NCI-H128 (cell line): ENCODE results near the gene ENG.
"Not testable (repeated sequence)": the region's sequence is repeated elsewhere in the genome, so short reads cannot be mapped to it uniquely, and the experiment has no call there.

Source experiments
- DNase-seq: peaks from one replicate; lab custom pipeline; 2025; ENCODE audit not compliant: unreplicated experiment; lab: John Stamatoyannopoulos, UW

ENG gene

DNA sequence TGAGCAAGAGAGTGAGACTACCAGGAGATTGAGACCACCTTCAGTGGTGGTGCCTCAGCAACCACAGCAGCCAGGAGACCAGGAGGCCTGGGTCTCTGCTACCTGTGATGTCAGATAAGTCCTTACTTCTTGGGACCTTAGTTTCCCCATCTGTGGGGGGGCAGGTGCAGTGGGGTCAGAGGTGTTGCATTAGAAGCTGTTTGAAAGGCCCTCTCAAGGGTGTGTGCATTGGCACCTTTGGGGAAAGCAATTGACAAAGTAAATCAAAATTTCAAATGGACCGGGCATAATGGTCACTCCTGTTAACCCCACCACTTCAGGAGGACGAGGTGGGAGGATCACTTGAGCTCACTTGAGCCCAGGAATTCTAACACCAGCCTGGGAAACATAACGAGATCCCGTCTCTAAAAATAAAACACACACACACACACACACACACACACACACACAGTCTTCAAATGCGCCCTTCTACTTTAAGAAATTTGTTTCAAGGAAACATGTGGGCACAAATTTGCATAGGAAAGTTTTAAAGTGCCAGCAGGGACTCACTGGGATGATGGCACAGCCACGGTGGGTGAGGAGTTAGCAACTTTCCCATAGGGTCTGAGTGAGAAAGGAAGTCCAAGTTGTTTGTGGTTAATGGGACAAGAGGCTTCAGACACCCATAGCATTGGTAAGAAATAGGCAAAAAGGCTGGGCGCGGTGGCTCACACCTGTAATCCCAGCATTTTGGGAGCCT lies 24.4 kb upstream of the ENG start:
- DNase-seq: no peak

DNA sequence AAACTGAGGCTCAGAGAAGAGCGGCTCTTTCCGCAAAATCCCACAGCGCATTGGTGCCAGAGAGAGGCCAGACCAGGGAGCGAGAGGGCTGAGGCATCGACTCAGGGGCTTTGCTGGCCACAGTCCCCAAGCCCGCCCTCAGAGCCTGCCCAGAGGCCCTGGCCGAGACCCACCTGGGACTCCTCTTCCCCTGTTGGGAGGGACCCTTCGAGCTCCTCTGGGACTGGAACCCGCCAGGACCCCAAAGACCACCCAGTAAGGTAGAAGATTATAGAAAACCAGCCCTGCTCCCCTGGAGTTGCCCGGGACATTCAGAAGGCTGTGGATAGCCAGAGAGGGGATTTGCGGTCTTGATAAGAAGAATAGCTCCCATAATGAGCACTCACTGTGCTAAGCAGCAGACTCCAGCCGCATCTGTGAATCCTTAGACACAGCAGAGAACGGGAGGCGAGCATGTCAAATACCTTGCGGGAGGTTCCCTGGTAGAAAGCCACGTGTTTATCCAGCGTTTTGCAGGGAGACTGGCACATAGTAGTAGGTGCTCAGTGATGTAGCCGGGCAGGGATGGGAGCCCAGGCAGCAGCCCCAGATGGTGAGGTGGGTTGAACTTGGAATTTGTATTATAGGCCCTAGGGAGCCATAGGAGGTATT lies 23.7 kb upstream of the ENG start:
- DNase-seq: no peak

DNA sequence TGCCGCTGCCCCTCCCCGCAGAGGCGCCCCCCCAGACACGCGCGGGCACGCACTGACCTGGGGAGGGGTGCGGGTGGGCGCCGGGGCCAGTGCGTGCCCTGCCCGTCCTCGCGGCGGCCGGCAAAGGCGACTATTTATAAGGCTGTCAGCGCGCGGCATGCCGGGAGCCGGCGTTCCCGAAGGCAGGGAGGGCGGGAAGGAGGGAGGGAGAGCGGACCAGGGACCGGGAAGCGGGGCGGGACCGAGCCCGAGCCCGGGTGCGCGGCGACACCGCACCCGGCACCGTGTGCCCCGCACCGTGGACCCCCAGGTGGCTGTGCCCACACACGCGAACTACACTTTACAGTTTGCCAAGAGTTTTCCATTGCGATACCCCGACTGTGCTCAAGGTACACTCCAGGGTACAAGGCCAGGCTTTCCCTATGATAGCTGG lies 23.1 kb upstream of the ENG start, which contains the start of gene AK1:
Gene AK1 (minus strand): TSS at position 110 of the 433 bp plus-strand sequence. CDS start 3,058 bp downstream, outside the sequence.
- DNase-seq: peak; percentile 20

DNA sequence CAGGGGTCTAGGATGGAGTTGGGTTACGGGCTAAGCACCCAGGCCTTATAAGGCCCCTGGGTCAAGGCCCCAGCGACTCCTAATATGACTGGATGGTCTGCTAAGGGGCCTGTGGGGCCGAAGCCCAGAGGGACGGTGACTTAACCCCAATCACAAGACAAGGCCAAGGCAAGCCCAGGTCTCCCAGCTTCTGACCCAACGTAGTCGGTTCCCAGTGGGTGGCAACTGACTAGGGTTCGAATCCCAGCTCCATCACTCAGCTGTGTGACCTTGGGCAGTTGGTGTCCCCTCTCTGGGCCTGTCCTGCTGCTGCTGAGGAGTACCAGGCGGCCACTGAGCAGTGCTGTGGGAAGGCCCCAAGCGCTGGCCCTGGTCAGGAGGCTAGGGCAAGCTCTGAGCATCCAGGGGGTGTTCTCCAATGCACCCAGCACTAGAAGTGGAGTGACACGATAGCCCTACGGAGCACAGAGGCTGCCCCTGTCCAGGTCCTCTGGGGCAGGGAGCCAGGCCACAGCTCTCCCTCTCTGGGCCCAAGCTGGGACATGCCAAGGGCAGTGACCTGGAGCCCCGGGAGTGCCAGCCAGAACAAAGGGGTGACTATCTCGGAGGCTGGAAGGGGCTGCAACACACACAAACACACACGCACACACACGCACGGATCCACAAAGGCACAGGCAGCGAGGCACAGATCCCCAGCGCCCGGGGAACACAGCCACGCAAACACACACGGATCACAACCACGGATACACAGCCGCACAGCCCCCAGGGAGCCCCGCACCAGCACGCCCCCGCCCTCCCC lies 22.5 kb upstream of the ENG start:
- DNase-seq: no peak

DNA sequence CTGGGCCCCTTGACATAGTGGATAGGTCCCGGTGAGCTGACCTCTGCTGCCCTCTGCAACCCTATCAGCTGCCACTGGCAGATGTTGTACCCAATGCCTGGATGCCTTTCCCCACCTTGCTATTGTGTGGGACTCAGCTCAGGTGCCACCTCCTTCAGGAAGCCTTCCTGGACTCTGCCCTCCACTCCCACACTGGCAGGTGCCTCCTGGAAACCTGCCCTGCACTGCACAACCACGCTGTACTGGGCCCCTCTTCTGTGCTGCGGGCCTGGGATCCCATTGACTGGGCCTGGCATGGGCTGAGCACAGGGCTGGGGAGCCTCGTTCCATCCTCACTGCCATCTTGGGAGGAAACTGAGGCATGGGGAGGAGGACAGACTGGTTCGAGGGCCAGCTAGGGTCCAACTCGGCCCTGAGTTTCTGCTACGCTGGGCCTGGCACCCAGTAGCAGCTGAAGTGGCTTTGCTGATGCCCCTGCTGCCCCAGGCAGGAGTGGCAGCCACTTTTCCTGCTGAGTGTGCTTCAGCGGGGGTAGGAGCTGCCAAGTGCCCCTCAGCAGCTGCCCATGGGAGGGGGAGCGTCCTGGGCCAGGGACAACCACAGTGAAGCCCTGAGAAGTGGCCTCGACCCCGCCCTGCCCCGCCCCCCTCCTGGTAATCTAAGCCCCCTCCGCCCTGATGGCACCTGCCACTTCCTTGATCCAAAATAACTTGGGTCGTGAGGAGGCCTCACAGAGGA lies 21.7 kb upstream of the ENG start:
- DNase-seq: no peak

DNA sequence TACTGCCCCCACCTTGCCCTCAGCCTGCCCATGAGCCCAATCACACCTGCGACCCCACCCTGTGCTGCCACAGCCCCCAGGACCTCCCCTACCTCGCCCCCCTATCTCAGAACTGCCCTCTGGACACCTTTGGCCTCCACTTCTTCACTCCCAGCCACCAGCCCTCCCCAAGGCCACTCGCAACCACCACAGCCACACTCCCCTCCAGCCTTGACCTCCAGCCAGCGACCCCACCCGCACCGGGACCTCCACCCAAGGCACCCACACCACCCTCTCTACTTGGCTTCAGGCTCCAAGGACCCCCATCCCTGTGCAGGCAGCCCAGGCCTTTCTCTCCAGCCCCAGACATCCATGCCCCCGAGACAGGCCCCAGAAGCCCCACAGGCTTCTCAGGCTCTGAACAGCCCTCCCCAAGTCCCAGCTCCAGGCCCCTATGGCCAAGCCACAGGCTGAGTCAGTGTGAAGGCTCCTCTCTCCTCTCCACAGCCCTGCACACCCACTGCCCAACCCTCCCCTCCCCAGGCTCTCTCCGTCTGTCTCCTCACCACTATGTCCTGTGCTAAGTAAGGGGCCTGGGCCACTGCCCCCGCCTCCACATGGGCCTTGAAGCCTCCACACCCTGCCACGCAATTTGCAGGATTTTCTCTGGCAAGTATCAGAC lies 21.0 kb upstream of the ENG start:
- no peak for DNase-seq

DNA sequence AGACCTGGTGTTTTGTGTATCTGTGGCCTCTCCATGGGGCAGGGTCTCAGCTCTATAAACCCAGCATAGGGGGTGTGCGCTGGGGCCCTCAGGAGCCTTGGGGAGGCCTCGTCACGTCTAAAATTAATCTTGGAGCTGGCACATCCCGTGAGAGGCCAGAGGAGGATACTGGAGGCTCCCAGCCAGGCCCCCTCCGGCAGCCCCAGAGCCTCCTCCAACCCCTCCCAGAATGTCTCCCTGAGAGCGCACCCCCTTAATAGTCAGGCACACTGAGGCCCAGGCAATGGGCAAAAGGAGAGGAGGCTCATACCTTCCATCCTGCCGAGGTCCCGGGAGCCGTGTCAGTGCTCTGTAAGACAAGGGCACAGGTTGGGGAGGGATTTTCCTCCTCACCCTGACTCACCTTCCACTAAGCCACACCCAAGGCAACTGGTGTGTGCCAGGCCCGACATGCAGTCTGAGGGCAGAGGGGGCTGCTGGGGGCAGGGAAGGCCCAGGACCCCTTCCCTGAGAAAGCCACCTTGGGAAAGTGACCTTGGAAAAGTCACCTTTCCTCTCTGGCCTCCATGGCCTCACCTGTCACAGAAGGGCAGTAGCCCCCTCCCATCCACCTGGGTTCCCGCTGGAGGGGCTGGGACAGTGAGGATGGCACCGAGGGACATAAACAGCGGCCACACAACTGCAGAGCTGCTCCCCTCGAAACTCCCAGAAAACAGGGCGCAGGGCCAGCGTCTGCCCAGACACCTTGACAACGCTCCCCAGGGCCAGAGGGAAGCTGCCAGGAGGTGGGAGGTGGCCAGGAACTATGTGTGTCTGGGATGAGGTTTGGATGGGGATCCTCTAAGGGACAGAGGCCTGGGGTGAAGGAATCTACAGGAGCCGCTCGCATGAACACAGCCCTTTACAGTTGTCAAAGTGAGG lies 20.1 kb upstream of the ENG start:
- DNase-seq: no peak

DNA sequence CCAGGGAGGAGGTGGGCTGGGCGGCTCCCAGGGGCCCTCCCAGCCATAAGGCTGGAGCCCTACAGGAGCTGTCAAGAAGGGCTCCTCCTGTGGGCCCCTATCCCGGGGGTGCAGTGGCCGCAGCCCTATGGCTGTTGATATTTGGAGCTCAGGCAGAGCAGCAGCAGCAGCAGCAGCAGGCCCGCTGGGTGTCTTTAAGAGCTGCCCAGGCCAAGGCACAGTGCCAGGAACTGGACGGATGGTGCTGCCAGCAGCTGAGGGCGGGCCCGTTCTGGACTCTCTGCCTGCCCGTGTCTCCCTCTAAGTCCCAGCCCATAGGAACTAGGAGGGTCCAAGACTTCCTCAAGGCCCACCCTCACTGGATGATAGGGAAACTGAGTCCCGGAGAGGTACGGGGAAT lies 19.4 kb upstream of the ENG start:
- no peak for DNase-seq

DNA sequence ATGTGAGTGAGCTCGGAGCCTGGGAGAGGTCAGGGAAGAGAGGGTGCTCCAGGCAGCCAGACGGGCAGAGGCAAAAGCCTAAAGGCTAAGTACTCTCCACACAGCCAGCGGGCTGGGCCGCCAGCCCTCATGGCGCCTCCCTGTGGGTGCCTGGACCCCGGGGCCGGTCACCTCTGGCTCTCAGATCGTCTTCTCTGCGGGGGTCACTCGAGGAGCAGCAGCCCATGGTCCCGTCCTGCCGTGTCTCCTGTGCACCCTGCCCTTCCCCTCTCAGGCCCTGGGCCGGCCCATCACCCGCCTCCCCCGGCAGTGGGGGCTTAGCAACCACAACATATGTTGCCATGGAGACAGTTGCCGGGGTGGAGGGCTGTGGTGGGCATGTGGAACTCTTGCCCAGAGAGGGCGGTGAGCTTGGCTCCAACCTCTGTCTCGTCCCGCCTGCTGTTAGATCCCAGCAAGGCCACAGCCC lies 18.8 kb upstream of the ENG start:
- DNase-seq: no peak

DNA sequence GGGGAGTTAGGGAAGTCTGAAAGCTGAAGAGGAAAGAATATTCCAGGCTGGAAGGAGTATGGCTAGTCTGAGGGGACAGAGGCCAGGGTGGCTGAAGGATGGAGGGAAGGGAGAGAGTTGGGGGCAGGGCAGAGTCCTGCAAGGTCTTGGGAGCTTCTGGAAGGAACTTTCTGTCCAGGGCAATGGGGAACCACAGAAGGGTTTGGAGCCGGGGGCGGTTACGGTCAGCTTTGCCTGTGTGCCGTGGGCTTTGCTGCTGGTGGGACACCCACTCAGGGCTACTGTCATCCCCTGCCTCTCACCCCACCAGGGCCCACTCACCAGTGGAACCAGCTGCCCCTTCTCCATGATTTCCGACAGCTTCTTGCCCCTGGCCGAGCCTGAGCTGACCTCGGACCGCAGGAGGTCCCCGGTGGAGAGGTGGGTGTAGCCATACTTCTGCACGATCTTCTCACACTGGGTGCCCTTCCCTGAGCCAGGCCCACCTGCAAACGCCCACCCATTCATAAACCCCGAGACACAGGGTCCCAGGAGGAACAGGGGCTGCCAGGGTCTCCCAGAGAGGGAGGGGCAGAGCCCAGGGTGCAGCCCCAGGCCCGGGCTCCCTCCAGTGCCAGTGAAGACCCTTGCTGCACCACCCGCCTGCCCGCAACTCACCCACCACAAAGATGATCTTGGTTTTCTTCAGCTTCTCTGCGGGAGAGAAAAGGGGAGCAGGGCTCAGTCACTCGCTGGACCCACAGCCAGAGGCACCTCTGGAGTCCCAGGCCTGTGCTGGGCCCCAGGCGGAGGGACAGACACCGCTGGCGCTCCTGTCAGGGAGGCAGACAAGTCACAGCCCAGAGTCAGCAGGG lies 18.1 kb upstream of the ENG start:
- no peak for DNase-seq

DNA sequence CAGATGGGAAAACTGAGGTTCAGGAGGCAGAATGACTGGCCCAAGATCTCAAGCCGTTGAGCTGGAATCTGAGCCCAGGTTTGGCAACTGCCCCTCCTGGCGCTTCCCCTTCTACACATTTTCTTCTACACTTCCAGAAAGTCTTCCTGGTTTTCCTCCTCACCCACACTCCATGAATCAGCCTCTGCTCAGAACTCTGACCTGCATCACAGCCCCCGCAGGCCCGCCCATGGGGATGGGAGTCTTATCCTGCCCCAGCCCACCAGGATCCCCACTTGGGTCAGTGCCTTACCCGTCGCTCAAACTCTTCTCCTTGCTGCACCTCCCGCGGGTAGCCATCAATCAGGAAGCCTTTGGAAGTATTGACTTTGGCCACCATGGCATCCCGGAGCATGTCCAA lies 17.1 kb upstream of the ENG start:
- no peak for DNase-seq

DNA sequence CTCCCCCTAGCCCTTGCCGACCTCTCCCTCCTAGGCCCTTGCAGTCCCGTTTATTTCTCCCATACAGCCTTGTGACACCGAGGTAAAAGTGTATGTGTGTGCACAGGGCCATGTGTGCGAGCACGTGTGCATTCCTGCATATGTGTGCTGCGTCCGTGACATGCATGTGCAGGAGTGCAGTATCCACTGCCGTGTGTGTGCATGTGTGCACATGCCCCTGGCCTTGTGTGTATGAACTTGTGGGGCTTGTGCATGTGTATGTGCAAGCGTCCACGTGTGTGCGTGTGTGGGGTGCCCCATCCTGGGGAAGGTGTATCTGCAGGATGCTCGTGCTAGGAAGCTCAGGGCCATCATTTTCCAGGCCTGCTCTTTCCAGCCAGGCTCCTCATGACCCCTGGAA lies 16.4 kb upstream of the ENG start:
- DNase-seq: no peak

DNA sequence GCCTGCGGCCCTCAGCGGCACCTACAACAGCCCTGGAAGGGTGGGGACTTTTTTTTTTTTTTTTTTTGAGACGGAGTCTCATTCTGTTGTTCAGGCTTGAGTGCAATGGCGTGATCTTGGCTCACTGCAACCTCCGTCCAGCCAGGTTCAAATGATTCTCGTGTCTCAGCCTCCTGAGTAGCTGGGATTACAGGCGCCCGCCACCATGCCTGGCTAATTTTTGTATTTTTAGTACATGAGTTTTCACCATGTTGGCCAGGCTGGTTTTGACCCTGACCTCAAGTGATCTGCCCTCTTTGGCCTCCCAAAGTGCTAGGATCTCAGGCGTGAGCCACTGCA lies 15.7 kb upstream of the ENG start:
- DNase-seq: not testable (repeated sequence)

DNA sequence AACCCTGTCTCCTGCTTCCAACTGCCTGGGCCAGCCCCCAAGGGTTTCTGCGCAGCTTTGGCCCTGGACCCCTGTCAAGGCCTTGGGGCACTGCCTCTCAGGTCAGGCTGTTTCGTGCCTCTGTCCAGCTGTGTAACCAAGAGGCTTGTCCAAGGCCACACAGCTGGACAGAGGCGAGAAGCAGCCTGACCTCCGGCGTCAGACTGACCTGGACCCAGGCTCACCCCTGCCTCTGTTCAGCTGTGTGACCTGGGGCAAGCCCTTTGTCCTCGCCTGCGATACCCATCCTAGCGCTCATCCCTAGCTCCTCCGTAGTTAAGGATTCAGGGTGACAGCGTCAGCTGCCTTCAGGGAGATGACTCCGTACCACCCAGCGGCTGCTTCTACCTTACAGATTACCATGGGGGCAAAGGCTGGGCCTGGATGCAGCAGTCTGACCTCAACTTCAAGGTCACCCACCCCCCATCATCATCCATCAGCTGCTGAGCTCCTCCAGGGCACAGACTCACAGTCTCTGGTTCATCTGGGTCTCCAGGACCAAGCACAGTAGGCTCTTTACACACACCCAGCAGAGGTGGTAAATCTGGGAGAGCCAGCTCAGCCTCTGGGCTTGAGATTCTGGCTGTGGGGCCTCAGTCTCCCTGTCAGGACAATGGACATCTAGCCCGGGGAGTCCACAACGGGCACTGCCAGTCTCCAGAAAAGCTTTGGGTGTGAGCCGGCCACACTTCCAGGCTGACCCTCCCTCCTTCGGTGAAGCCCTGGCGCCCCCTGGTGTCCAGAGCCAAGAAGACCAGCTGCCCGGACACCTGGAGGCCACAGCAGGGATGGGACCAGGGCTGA lies 15.1 kb upstream of the ENG start:
- DNase-seq: peak; percentile 61

DNA sequence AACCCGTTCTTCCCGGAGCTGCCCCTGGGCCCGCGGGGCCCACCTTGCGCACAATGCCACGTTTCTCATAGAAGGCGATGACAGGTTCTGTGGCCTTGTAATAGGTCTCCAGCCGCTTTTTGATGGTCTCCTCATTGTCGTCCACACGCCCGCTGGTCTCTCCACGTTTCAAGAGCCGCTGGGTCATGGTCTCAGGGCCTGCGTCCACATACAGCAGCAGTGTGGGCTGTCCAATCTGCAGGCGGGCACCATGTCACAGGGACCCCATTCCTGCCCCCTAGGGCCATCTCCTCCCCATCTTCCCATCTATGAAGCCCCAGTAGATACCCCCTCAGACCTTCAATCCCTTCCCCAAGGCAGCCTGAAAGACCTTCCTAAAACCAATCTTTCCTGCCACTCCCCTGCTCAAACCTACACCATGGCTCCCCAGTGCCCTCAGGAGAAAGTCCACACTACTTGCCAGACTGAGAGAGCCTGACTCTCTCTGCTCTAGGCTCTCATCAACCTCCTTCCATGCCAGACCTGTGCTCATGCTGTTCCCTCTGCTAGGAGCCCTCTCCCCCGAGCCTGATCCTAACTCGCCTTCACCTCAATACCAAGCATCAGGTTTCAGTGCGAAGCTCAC lies 13.9 kb upstream of the ENG start:
- no peak for DNase-seq

DNA sequence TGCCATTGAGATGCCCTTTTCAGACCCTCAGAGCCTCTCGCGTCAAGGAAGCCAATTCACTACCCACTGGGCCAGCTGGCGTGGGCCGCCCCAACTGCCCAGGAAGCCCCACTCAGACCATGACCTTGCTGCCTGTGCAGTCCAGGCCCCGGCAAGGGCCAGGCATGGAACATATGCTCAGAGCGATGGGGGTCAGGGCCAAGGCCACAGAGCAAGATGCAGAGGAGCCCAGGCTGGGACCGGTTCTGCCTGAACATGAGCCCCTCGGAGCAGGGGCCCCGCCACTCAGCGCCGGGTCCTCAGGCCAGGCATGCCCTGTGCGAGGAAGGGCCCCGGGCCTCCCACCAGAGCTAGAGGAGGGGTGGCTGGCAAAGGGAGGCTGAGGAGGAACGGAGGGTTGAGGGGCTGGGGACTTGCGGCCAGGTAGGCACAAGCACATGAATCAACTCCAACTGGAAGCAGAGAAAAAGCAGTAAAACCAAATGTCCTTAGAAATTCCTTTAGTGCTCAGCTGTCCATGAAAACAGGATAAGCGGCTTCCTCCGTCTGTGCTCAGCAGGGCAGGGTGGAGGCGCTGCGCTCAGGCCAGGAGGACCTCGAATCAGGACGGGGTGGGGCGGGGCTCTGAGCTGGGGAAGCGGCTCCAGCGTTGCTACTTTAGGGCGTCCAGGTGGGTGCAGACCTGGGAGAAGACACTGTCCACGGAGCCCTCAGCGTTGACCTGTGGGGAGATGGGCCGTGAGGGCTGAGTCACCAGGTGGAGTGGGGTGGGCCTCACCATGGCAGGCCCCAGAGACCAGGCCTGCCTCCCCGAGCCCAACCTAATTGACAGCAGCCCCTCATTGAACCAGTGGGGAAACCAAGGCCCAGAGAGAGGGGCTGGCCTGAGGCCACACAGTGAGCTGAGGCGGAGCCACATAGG lies 13.2 kb upstream of the ENG start:
- no peak for DNase-seq
